Keratinocyte (primary cell): Measurements from ENCODE around the gene CXCR4. TPM values are rescaled to one million over a fixed set of nuclear protein-coding genes. Genes with fewer than 3 reads are reported as not detected.

Experiments used
- DNase-seq: peaks from one replicate; pipeline ENCODE4 v3.0.0-alpha.2; 2011; ENCODE audit warnings: low read depth, missing footprints, low spot score
- FAIRE-seq: peaks from 2 replicates; lab custom pipeline; 2011; peaks lifted over from hg19 to GRCh38; lab: Jason Lieb, UNC
- H2AFZ ChIP-seq: 2 replicates; pipeline ENCODE4 v1.6.0; 2012; ENCODE audit warnings: low read length, control low read depth, inconsistent platforms; ENCODE audit not compliant: control insufficient read depth
- H3K27ac ChIP-seq: 2 replicates; pipeline ENCODE4 v1.5.1; 2011; ENCODE audit warnings: low read length; ENCODE audit not compliant: control insufficient read depth, insufficient read depth
- H3K27me3 ChIP-seq: 3 replicates; pipeline ENCODE4 v1.6.0; 2011; ENCODE audit warnings: low read length; ENCODE audit not compliant: control insufficient read depth, insufficient read depth; ENCODE audit errors: extremely low read depth
- H3K36me3 ChIP-seq, 2 experiments: 2 replicates in 1 of 2; 3 replicates in 1 of 2; pipeline ENCODE4 v1.5.1; 2011; ENCODE audit warnings: low read length in 2 of 2, mild to moderate bottlenecking in 1 of 2; ENCODE audit not compliant: control insufficient read depth in 2 of 2, insufficient read depth in 2 of 2; ENCODE audit errors: extremely low read depth in 1 of 2
- H3K4me1 ChIP-seq: 3 replicates; pipeline ENCODE4 v1.5.1; 2011; ENCODE audit warnings: low read length; ENCODE audit not compliant: control insufficient read depth, insufficient read depth; ENCODE audit errors: extremely low read depth
- H3K4me2 ChIP-seq: 3 replicates; pipeline ENCODE4 v1.6.0; 2011; ENCODE audit warnings: low read depth, low read length; ENCODE audit not compliant: control insufficient read depth, insufficient read depth; ENCODE audit errors: extremely low read depth
- H3K4me3 ChIP-seq, 3 experiments: fragments of 200-600 bp in 1 of 3; sonication (generic) in 1 of 3; 2 replicates in 2 of 3; 3 replicates in 1 of 3; pipeline ENCODE4 v1.5.1; 2011 to 2016; ENCODE audit warnings: low read length in 3 of 3, mild to moderate bottlenecking in 3 of 3, control low read depth in 2 of 3, inconsistent platforms in 1 of 3, low read depth in 1 of 3, mixed read lengths in 1 of 3, mixed run types in 1 of 3, moderate library complexity in 1 of 3; ENCODE audit not compliant: control insufficient read depth in 2 of 3, insufficient read depth in 2 of 3; ENCODE audit errors: extremely low read depth in 1 of 3
- H3K79me2 ChIP-seq: 2 replicates; pipeline ENCODE4 v1.6.0; 2012; ENCODE audit warnings: low read length; ENCODE audit not compliant: control insufficient read depth, insufficient read depth
- H3K9ac ChIP-seq: 3 replicates; pipeline ENCODE4 v1.6.0; 2011; ENCODE audit warnings: low read length; ENCODE audit not compliant: control insufficient read depth, insufficient read depth; ENCODE audit errors: extremely low read depth
- H3K9me1 ChIP-seq: 3 replicates; pipeline ENCODE4 v1.6.0; 2011; ENCODE audit warnings: low read length; ENCODE audit not compliant: control insufficient read depth, insufficient read depth; ENCODE audit errors: extremely low read depth
- H3K9me3 ChIP-seq: 2 replicates; pipeline ENCODE4 v1.5.1; 2012; ENCODE audit warnings: low read depth, low read length; ENCODE audit not compliant: control insufficient read depth
- H4K20me1 ChIP-seq: 3 replicates; pipeline ENCODE4 v1.6.0; 2011; ENCODE audit warnings: low read length; ENCODE audit not compliant: control insufficient read depth, insufficient read depth; ENCODE audit errors: extremely low read depth
- CTCF ChIP-seq, 3 experiments: IDR thresholded peaks in 1 of 3; conservative IDR thresholded peaks in 1 of 3; optimal IDR thresholded peaks in 1 of 3; 2 replicates in 2 of 3; 3 replicates in 1 of 3; pipeline versions ENCODE3 to v1.5.1; 2011; ENCODE audit warnings: low read length in 3 of 3, mild to moderate bottlenecking in 3 of 3, moderate library complexity in 2 of 3, control low read depth in 1 of 3, inconsistent platforms in 1 of 3; ENCODE audit not compliant: insufficient read depth in 2 of 3; ENCODE audit errors: extremely low read depth in 1 of 3
- EZH2 ChIP-seq: IDR thresholded peaks from one replicate; pipeline ENCODE4 v1.6.1; 2012; ENCODE audit warnings: inconsistent platforms, mild to moderate bottlenecking, low read length, moderate library complexity
- dilution Hi-C: fragments of 300-500 bp; cut with MboI; formaldehyde crosslinking; loops from one replicate; pipeline ENCODE4 v1.7.0; 2020; ENCODE audit warnings: low sequenced_read_pairs; ENCODE audit not compliant: extremely low pct_ligation_motif_present
- polyA plus RNA-seq, 5 experiments: library from polyadenylated mRNA; depleted of rRNA in 3 of 5; stranded (reverse) in 3 of 5; stranded (forward) in 1 of 5; unstranded in 1 of 5; fragments of >200 nt; gene quantifications; 1 replicate in 1 of 5; 2 replicates in 3 of 5; 3 replicates in 1 of 5; pipeline versions ENCODE4 v1.2.1 to v1.2.3, GENCODE V29; 2011 to 2012; ENCODE audit warnings: missing spikeins in 2 of 5, low read depth in 1 of 5, low replicate concordance in 1 of 5

Gene CXCR4
- polyA plus RNA-seq, 1 donor (not counting 4 experiments of a cell fraction or from before 2014, with no cell fraction given): 0.08 TPM

- Histone ChIP-seq H3K4me3 (no peak overlapping the region), H3K9ac (no peak overlapping the region), H3K4me2 (no peak overlapping the region), H4K20me1 (no peaks in the 10 kb centered on the region), H3K79me2 (no peaks in the 10 kb centered on the region), H3K27ac (no peak overlapping the region), H2AFZ (no peak overlapping the region), H3K9me1 (no peaks in the 10 kb centered on the region), H3K27me3 (peaks cover 54% of the 10 kb centered on the region), H3K36me3 (no peaks in the 10 kb centered on the region), H3K4me1 (peaks cover 3% of the 10 kb centered on the region), H3K9me3 (no peaks in the 10 kb centered on the region)
- no peak for DNase-seq
- dilution Hi-C loops: no loop called here
- no peak for FAIRE-seq
- no peak for TF ChIP-seq EZH2
- TF ChIP-seq CTCF (optimal IDR thresholded peaks at IDR 0.05 in 1 of 3, IDR thresholded peaks at IDR 0.05 in 1 of 3, conservative IDR thresholded peaks at IDR 0.05 in 1 of 3; ENCODE audit: extremely low read depth in 1 of 3, insufficient read depth in 2 of 3, low read length in 3 of 3): no peak
Measured at GRCh38 chr2:136115183-136115761, 2.7 kb downstream of the CXCR4 start.

- dilution Hi-C loops: no loop called here
- Histone ChIP-seq H3K4me2 (no peak overlapping the region), H3K27me3 (peaks cover 45% of the 10 kb centered on the region), H3K27ac (no peak overlapping the region), H2AFZ (no peak overlapping the region), H3K4me3 (no peak overlapping the region), H4K20me1 (no peaks in the 10 kb centered on the region), H3K36me3 (no peaks in the 10 kb centered on the region), H3K4me1 (peaks cover 3% of the 10 kb centered on the region), H3K9me3 (no peaks in the 10 kb centered on the region), H3K9me1 (no peaks in the 10 kb centered on the region), H3K79me2 (no peaks in the 10 kb centered on the region), H3K9ac (no peak overlapping the region)
- no peak for DNase-seq
- no peak for FAIRE-seq
- TF ChIP-seq EZH2 (no peak), CTCF (optimal IDR thresholded peaks at IDR 0.05 in 1 of 3, IDR thresholded peaks at IDR 0.05 in 1 of 3, conservative IDR thresholded peaks at IDR 0.05 in 1 of 3; ENCODE audit: extremely low read depth in 1 of 3, insufficient read depth in 2 of 3, low read length in 3 of 3) (no peak)
Measured at GRCh38 chr2:136114382-136114781, 3.6 kb downstream of the CXCR4 start.
